Liver (tissue), 9 donors: ENCODE results near the gene SLC27A6. TPM values are rescaled to one million over a fixed set of nuclear protein-coding genes. Genes with fewer than 3 reads are reported as not detected.

Experiments used
- DNase-seq: peaks from one replicate; pipeline ENCODE4 v3.0.0-alpha.2; 2017; ENCODE audit warnings: low spot score
- H3K27ac ChIP-seq, 2 donors: one replicate each; pipeline ENCODE4 v1.7.0; 2013; ENCODE audit warnings: inconsistent platforms in 2 of 2, low read length in 2 of 2, control low read depth in 1 of 2, low read depth in 1 of 2, mild to moderate bottlenecking in 1 of 2
- H3K27me3 ChIP-seq, 4 donors: one replicate each; pipeline versions ENCODE4 v1.6.1 to v1.7.0; 2013; ENCODE audit warnings: low read length in 3 of 4, inconsistent platforms in 1 of 4, mild to moderate bottlenecking in 1 of 4, moderate library complexity in 1 of 4; ENCODE audit not compliant: control insufficient read depth in 4 of 4, insufficient read depth in 4 of 4
- H3K36me3 ChIP-seq, 4 donors: one replicate each; pipeline versions ENCODE4 v1.6.1 to v1.7.0; 2013; ENCODE audit warnings: low read length in 3 of 4, mild to moderate bottlenecking in 3 of 4, low read depth in 1 of 4, moderate library complexity in 1 of 4; ENCODE audit not compliant: control insufficient read depth in 4 of 4, insufficient read depth in 3 of 4
- H3K4me1 ChIP-seq, 4 donors: one replicate each; pipeline versions ENCODE4 v1.6.1 to v1.7.0; 2013; ENCODE audit warnings: low read length in 3 of 4, mild to moderate bottlenecking in 3 of 4, moderate library complexity in 1 of 4; ENCODE audit not compliant: control insufficient read depth in 4 of 4, insufficient read depth in 4 of 4
- H3K4me3 ChIP-seq, 3 donors: one replicate each; pipeline versions ENCODE4 v1.6.1 to v1.7.0; 2013; ENCODE audit warnings: low read length in 3 of 3, control low read depth in 1 of 3, low read depth in 1 of 3, mild to moderate bottlenecking in 1 of 3
- H3K9ac ChIP-seq, 2 donors: one replicate each; pipeline ENCODE4 v1.7.0; 2013; ENCODE audit warnings: low read length in 2 of 2, mild to moderate bottlenecking in 2 of 2, moderate library complexity in 2 of 2, control low read depth in 1 of 2, low read depth in 1 of 2
- H3K9me3 ChIP-seq, 4 donors: one replicate each; pipeline versions ENCODE4 v1.6.1 to v1.7.0; 2013; ENCODE audit warnings: low read length in 3 of 4; ENCODE audit not compliant: control insufficient read depth in 4 of 4
- ATF3 ChIP-seq: IDR thresholded peaks from 2 replicates; pipeline ENCODE4 v1.6.1; 2016; ENCODE audit warnings: antibody characterized with exemption
- FOXA2 ChIP-seq: IDR thresholded peaks from 2 replicates; pipeline ENCODE4 v1.6.1; 2016; ENCODE audit warnings: antibody characterized with exemption
- GABPA ChIP-seq, 2 donors: IDR thresholded peaks in 1 of 2; conservative IDR thresholded peaks in 1 of 2; 2 replicates each; pipeline ENCODE4 v1.6.1; 2016; ENCODE audit warnings: antibody characterized with exemption in 2 of 2, mild to moderate bottlenecking in 1 of 2, moderate library complexity in 1 of 2
- HNF4A ChIP-seq, 2 donors: conservative IDR thresholded peaks; 2 replicates each; pipeline ENCODE4 v1.6.1; 2016; ENCODE audit warnings: antibody characterized with exemption in 2 of 2, mild to moderate bottlenecking in 2 of 2
- HNF4G ChIP-seq: IDR thresholded peaks from 2 replicates; pipeline ENCODE4 v1.6.1; 2016; ENCODE audit warnings: antibody characterized with exemption
- MAX ChIP-seq: IDR thresholded peaks from 2 replicates; pipeline ENCODE4 v1.6.1; 2016; ENCODE audit warnings: antibody characterized with exemption
- NR2F2 ChIP-seq: IDR thresholded peaks from 2 replicates; pipeline ENCODE4 v1.6.1; 2016; ENCODE audit warnings: antibody characterized with exemption
- REST ChIP-seq: IDR thresholded peaks from 2 replicates; pipeline ENCODE4 v1.6.1; 2016; ENCODE audit warnings: antibody characterized with exemption, mild to moderate bottlenecking
- SP1 ChIP-seq: IDR thresholded peaks from 2 replicates; pipeline ENCODE4 v1.6.1; 2018; ENCODE audit warnings: antibody characterized with exemption, mild to moderate bottlenecking
- ZBTB33 ChIP-seq: IDR thresholded peaks from 2 replicates; pipeline ENCODE4 v1.6.1; 2016; ENCODE audit warnings: antibody characterized with exemption
- WGBS: extraction: QIAGEN DNeasy Blood & Tissue Kit; methylation state at CpG from one replicate; pipeline ENCODE4 v1.1.7; 2013; 5-methylcytosine and 5-hydroxymethylcytosine counted together
- polyA plus RNA-seq, 2 donors: library from polyadenylated mRNA; stranded (reverse) in 1 of 2; unstranded in 1 of 2; fragments of 200-250 nt in 1 of 2; fragments of >200 nt in 1 of 2; fragmentation: Nextera tagmentation in 1 of 2; extraction: Ambion mirVana in 1 of 2; gene quantifications; one replicate each; pipeline versions ENCODE4 v1.2.1 to v1.2.3, GENCODE V29; 2013 to 2015
- total RNA-seq, 2 donors: library from RNA; depleted of rRNA; stranded (reverse); fragments of >200 nt; gene quantifications; one replicate each; pipeline ENCODE4 v1.2.3, GENCODE V29; 2014
- donor health status: healthy.
- donor health status: healthy.
- donor health status: healthy.
- donor health status: healthy.
- donor health status: healthy.

SLC27A6 gene
- total and polyA plus RNA-seq, 4 donors, result 0.05 TPM; not detected in 3

- no peak overlapping the region for H3K4me3 ChIP-seq
- TF ChIP-seq NR2F2, result no peak
- H3K4me1 ChIP-seq, result no peaks in the 10 kb centered on the region
- no peak for DNase-seq
- H3K9me3 ChIP-seq, result no peaks in the 10 kb centered on the region
- no peaks in the 10 kb centered on the region for H3K36me3 ChIP-seq
- H3K9ac ChIP-seq, result no peak overlapping the region
- H3K27ac ChIP-seq, result no peak overlapping the region
- WGBS, result 68% methylated on average over 1 of the region's 1 CpG
- H3K27me3 ChIP-seq, result no peaks in the 10 kb centered on the region
Observed at GRCh38 chr5:128988476-128988875, 23.2 kb downstream of the SLC27A6 start.

- TF ChIP-seq HNF4G (no peak), FOXA2 (no peak)
- H3K9me3 ChIP-seq, result no peaks in the 10 kb centered on the region
- H3K27ac ChIP-seq, result no peak overlapping the region
- DNase-seq, result no peak
- WGBS, result 58% methylated on average over 5 of the region's 5 CpGs
- H3K4me3 ChIP-seq, result no peak overlapping the region
- H3K9ac ChIP-seq, result no peak overlapping the region
- H3K4me1 ChIP-seq, result no peaks in the 10 kb centered on the region
- no peaks in the 10 kb centered on the region for H3K27me3 ChIP-seq
- H3K36me3 ChIP-seq, result no peaks in the 10 kb centered on the region
Observed at GRCh38 chr5:129001841-129002526, 36.7 kb downstream of the SLC27A6 start.

GRCh38 chr5:129002527-129002842 is 37.2 kb downstream of the SLC27A6 start:
- Histone ChIP-seq H3K9me3 (no peaks in the 10 kb centered on the region), H3K4me1 (no peaks in the 10 kb centered on the region), H3K27me3 (no peaks in the 10 kb centered on the region), H3K27ac (no peak overlapping the region), H3K4me3 (no peak overlapping the region), H3K36me3 (no peaks in the 10 kb centered on the region), H3K9ac (no peak overlapping the region)
- no peak for DNase-seq
- TF ChIP-seq HNF4G (no peak), NR2F2 (no peak), HNF4A (conservative IDR thresholded peaks at IDR 0.05) (no peak), REST (no peak)
- 67% methylated on average over 2 of the region's 2 CpGs for WGBS

- Histone ChIP-seq H3K36me3 (no peaks in the 10 kb centered on the region), H3K9me3 (no peaks in the 10 kb centered on the region), H3K4me1 (no peaks in the 10 kb centered on the region), H3K27me3 (no peaks in the 10 kb centered on the region), H3K9ac (no peak overlapping the region), H3K27ac (no peak overlapping the region), H3K4me3 (no peak overlapping the region)
- WGBS, result 84% methylated on average over 2 of the region's 2 CpGs
- DNase-seq, result no peak
- TF ChIP-seq ATF3 (no peak), ZBTB33 (no peak), SP1 (no peak), GABPA (IDR thresholded peaks at IDR 0.05 in 1 of 2, conservative IDR thresholded peaks at IDR 0.05 in 1 of 2) (no peak), HNF4A (conservative IDR thresholded peaks at IDR 0.05) (no peak), REST (no peak), HNF4G (no peak), MAX (no peak)
Observed at GRCh38 chr5:129003232-129003631, 37.9 kb downstream of the SLC27A6 start.
